Liver (tissue), 9 donors: ENCODE data around the gene DYSF. TPM values are rescaled to one million over a fixed set of nuclear protein-coding genes. Genes with fewer than 3 reads are reported as not detected.

ENCODE experiments used
- DNase-seq: peaks from one replicate; pipeline ENCODE4 v3.0.0-alpha.2; 2017; ENCODE audit warnings: low spot score
- H3K27ac ChIP-seq, 2 donors: one replicate each; pipeline ENCODE4 v1.7.0; 2013; ENCODE audit warnings: inconsistent platforms in 2 of 2, low read length in 2 of 2, control low read depth in 1 of 2, low read depth in 1 of 2, mild to moderate bottlenecking in 1 of 2
- H3K27me3 ChIP-seq, 4 donors: one replicate each; pipeline versions ENCODE4 v1.6.1 to v1.7.0; 2013; ENCODE audit warnings: low read length in 3 of 4, inconsistent platforms in 1 of 4, mild to moderate bottlenecking in 1 of 4, moderate library complexity in 1 of 4; ENCODE audit not compliant: control insufficient read depth in 4 of 4, insufficient read depth in 4 of 4
- H3K36me3 ChIP-seq, 4 donors: one replicate each; pipeline versions ENCODE4 v1.6.1 to v1.7.0; 2013; ENCODE audit warnings: low read length in 3 of 4, mild to moderate bottlenecking in 3 of 4, low read depth in 1 of 4, moderate library complexity in 1 of 4; ENCODE audit not compliant: control insufficient read depth in 4 of 4, insufficient read depth in 3 of 4
- H3K4me1 ChIP-seq, 4 donors: one replicate each; pipeline versions ENCODE4 v1.6.1 to v1.7.0; 2013; ENCODE audit warnings: low read length in 3 of 4, mild to moderate bottlenecking in 3 of 4, moderate library complexity in 1 of 4; ENCODE audit not compliant: control insufficient read depth in 4 of 4, insufficient read depth in 4 of 4
- H3K4me3 ChIP-seq, 3 donors: one replicate each; pipeline versions ENCODE4 v1.6.1 to v1.7.0; 2013; ENCODE audit warnings: low read length in 3 of 3, control low read depth in 1 of 3, low read depth in 1 of 3, mild to moderate bottlenecking in 1 of 3
- H3K9ac ChIP-seq, 2 donors: one replicate each; pipeline ENCODE4 v1.7.0; 2013; ENCODE audit warnings: low read length in 2 of 2, mild to moderate bottlenecking in 2 of 2, moderate library complexity in 2 of 2, control low read depth in 1 of 2, low read depth in 1 of 2
- H3K9me3 ChIP-seq, 4 donors: one replicate each; pipeline versions ENCODE4 v1.6.1 to v1.7.0; 2013; ENCODE audit warnings: low read length in 3 of 4; ENCODE audit not compliant: control insufficient read depth in 4 of 4
- ATF3 ChIP-seq: IDR thresholded peaks from 2 replicates; pipeline ENCODE4 v1.6.1; 2016; ENCODE audit warnings: antibody characterized with exemption
- EGR1 ChIP-seq, 2 donors: IDR thresholded peaks; 2 replicates each; pipeline ENCODE4 v1.6.1; 2016 to 2018; ENCODE audit warnings: antibody characterized with exemption in 2 of 2, low read depth in 2 of 2
- FOXA1 ChIP-seq: IDR thresholded peaks from 2 replicates; pipeline ENCODE4 v1.6.1; 2016; ENCODE audit warnings: antibody characterized with exemption
- FOXA2 ChIP-seq: IDR thresholded peaks from 2 replicates; pipeline ENCODE4 v1.6.1; 2016; ENCODE audit warnings: antibody characterized with exemption
- HNF4A ChIP-seq, 2 donors: conservative IDR thresholded peaks; 2 replicates each; pipeline ENCODE4 v1.6.1; 2016; ENCODE audit warnings: antibody characterized with exemption in 2 of 2, mild to moderate bottlenecking in 2 of 2
- JUND ChIP-seq, 2 donors: IDR thresholded peaks; 2 replicates each; pipeline ENCODE4 v1.6.1; 2016; ENCODE audit warnings: antibody characterized with exemption in 2 of 2
- NR2F2 ChIP-seq: IDR thresholded peaks from 2 replicates; pipeline ENCODE4 v1.6.1; 2016; ENCODE audit warnings: antibody characterized with exemption
- RAD21 ChIP-seq, 2 donors: IDR thresholded peaks; 2 replicates each; pipeline ENCODE4 v1.6.1; 2016; ENCODE audit warnings: antibody characterized with exemption in 2 of 2, mild to moderate bottlenecking in 2 of 2
- REST ChIP-seq: IDR thresholded peaks from 2 replicates; pipeline ENCODE4 v1.6.1; 2016; ENCODE audit warnings: antibody characterized with exemption, mild to moderate bottlenecking
- RXRA ChIP-seq, 2 donors: IDR thresholded peaks; 2 replicates each; pipeline ENCODE4 v1.6.1; 2017 to 2018; ENCODE audit warnings: antibody characterized with exemption in 2 of 2, mild to moderate bottlenecking in 1 of 2
- SP1 ChIP-seq: IDR thresholded peaks from 2 replicates; pipeline ENCODE4 v1.6.1; 2018; ENCODE audit warnings: antibody characterized with exemption, mild to moderate bottlenecking
- TAF1 ChIP-seq: conservative IDR thresholded peaks from 2 replicates; pipeline ENCODE4 v1.6.1; 2016; ENCODE audit warnings: antibody characterized with exemption, mild to moderate bottlenecking
- WGBS: extraction: QIAGEN DNeasy Blood & Tissue Kit; methylation state at CpG from one replicate; pipeline ENCODE4 v1.1.7; 2013; 5-methylcytosine and 5-hydroxymethylcytosine counted together
- polyA plus RNA-seq, 2 donors: library from polyadenylated mRNA; stranded (reverse) in 1 of 2; unstranded in 1 of 2; fragments of 200-250 nt in 1 of 2; fragments of >200 nt in 1 of 2; fragmentation: Nextera tagmentation in 1 of 2; extraction: Ambion mirVana in 1 of 2; gene quantifications; one replicate each; pipeline versions ENCODE4 v1.2.1 to v1.2.3, GENCODE V29; 2013 to 2015
- total RNA-seq, 2 donors: library from RNA; depleted of rRNA; stranded (reverse); fragments of >200 nt; gene quantifications; one replicate each; pipeline ENCODE4 v1.2.3, GENCODE V29; 2014
- TF ChIP-seq, protein P1 (sequence below): fragments of 150-350 bp; IDR thresholded peaks from 2 replicates; pipeline ENCODE4 v1.5.1; 2017; ENCODE audit warnings: improper control_type of control experiment, low read depth, low read length; ENCODE audit not compliant: missing input control
- TF ChIP-seq, protein P2 (sequence below): IDR thresholded peaks from 2 replicates; pipeline ENCODE4 v1.6.1; 2016; ENCODE audit warnings: antibody characterized with exemption
- donor health status: healthy.
- donor health status: healthy.
- donor health status: healthy.
- donor health status: healthy.
- donor health status: healthy.

Gene DYSF
- total and polyA plus RNA-seq, 4 donors, result 8.5 to 20.8 (median 13.6) TPM

DNA sequence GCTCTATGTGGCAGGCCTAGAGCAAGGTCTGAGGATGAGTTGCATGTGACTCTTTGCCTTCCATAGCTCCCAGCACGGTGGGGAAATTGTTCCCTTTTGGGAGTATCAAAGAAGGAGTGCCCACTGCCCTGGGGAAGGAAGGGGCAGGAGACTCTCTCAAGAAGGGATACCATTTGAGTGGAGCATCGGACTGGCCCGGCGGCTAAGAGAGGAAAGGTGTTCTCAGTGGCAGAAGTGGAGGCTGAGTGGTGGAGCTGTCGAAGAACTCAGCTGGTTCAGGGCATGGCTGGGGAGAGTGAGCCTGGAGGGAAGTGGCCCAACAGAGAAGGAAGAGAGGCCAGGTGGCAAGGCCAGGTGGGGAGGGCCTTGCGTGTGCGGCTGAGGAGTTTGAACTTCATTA lies 235.2 kb downstream of the DYSF start:
- Histone ChIP-seq H3K36me3 (peaks cover 0 to 22% (median 16%) of the 10 kb centered on the region in 4 donors), H3K9ac (no peak overlapping the region), H3K9me3 (no peaks in the 10 kb centered on the region), H3K4me3 (no peak overlapping the region), H3K27me3 (no peaks in the 10 kb centered on the region), H3K4me1 (no peaks in the 10 kb centered on the region), H3K27ac (no peak overlapping the region)
- no peak for TF ChIP-seq FOXA2
- no peak for TF ChIP-seq EGR1 (IDR thresholded peaks at IDR 0.05; ENCODE audit: low read depth in 2 of 2)
- no peak for TF ChIP-seq TAF1
- TF ChIP-seq ATF3, result no peak
- TF ChIP-seq, protein P1, sequence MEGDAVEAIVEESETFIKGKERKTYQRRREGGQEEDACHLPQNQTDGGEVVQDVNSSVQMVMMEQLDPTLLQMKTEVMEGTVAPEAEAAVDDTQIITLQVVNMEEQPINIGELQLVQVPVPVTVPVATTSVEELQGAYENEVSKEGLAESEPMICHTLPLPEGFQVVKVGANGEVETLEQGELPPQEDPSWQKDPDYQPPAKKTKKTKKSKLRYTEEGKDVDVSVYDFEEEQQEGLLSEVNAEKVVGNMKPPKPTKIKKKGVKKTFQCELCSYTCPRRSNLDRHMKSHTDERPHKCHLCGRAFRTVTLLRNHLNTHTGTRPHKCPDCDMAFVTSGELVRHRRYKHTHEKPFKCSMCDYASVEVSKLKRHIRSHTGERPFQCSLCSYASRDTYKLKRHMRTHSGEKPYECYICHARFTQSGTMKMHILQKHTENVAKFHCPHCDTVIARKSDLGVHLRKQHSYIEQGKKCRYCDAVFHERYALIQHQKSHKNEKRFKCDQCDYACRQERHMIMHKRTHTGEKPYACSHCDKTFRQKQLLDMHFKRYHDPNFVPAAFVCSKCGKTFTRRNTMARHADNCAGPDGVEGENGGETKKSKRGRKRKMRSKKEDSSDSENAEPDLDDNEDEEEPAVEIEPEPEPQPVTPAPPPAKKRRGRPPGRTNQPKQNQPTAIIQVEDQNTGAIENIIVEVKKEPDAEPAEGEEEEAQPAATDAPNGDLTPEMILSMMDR, result no peak
- TF ChIP-seq, protein P2, sequence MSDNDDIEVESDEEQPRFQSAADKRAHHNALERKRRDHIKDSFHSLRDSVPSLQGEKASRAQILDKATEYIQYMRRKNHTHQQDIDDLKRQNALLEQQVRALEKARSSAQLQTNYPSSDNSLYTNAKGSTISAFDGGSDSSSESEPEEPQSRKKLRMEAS, result no peak
- no peak for TF ChIP-seq REST
- TF ChIP-seq FOXA1, result no peak
- no peak for TF ChIP-seq RAD21 (IDR thresholded peaks at IDR 0.05)
- WGBS, result 93% methylated on average over 7 of the region's 7 CpGs
- DNase-seq, result no peak

DNA sequence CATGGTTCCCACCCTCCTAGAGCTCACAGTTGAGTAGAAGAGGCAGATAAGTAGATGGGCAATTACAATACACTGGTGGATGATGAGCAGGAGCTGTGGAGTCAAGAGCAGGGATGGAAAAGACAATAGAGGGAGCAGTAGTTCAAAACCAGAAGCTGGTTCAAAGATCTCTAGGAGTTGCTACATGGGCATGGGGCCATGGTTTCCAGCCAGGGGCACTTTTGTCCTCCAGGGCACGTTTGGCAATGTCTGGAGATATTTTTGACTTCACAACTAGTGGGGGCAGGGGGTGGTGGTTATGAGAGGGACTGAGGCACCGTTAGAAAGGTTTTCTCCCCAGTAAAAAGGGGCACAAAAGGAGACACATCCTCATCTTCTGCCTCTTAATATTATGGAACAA lies 236.0 kb downstream of the DYSF start:
- DNase-seq, result no peak
- H3K27me3 ChIP-seq, result no peaks in the 10 kb centered on the region
- no peak for TF ChIP-seq HNF4A (conservative IDR thresholded peaks at IDR 0.05)
- TF ChIP-seq RXRA (IDR thresholded peaks at IDR 0.05), result no peak
- TF ChIP-seq NR2F2, result no peak
- no peak for TF ChIP-seq REST
- TF ChIP-seq TAF1, result no peak
- no peak for TF ChIP-seq JUND (IDR thresholded peaks at IDR 0.05)
- no peak for TF ChIP-seq FOXA2
- no peak for TF ChIP-seq SP1
- H3K4me3 ChIP-seq, result no peak overlapping the region
- peaks cover 0 to 15% (median 11%) of the 10 kb centered on the region in 4 donors for H3K36me3 ChIP-seq
- no peaks in the 10 kb centered on the region for H3K4me1 ChIP-seq
- H3K27ac ChIP-seq, result no peak overlapping the region
- no peak overlapping the region for H3K9ac ChIP-seq
- 54% methylated on average over 2 of the region's 2 CpGs for WGBS
- H3K9me3 ChIP-seq, result no peaks in the 10 kb centered on the region
